ENCODE data around the gene EPHA2. TPM values are rescaled to one million over a fixed set of nuclear protein-coding genes. Genes with fewer than 3 reads are reported as not detected.

EPHA2 gene
- total RNA-seq, 1 donor from 2014 or later: 28.3 TPM

GRCh38 chr1:16080422-16081150 lies 75.3 kb downstream of the EPHA2 start:
- no peaks in the 10 kb centered on the region for H3K36me3 Mint-ChIP-seq (ENCODE audit: insufficient read depth)
- no peaks in the 10 kb centered on the region for H3K9me3 Mint-ChIP-seq (ENCODE audit: low read depth)
- no peak overlapping the region for H3K27ac Mint-ChIP-seq
- no peak overlapping the region for H3K4me3 Mint-ChIP-seq (ENCODE audit: low read depth)
- no peak for TF ChIP-seq CTCF (IDR thresholded peaks at IDR 0.05; ENCODE audit: unreplicated experiment)
- no peak for DNase-seq (ENCODE audit: low spot score, unreplicated experiment)
- peaks cover 2% of the 10 kb centered on the region for H3K4me1 Mint-ChIP-seq (ENCODE audit: low read depth)
- H3K27me3 Mint-ChIP-seq: peaks cover 5% of the 10 kb centered on the region

GRCh38 chr1:16078925-16079656 lies 76.8 kb downstream of the EPHA2 start:
- peak; percentile 76 for DNase-seq (ENCODE audit: low spot score, unreplicated experiment)
- peak overlapping the region; percentile 63 for H3K27ac Mint-ChIP-seq
- H3K36me3 Mint-ChIP-seq (ENCODE audit: insufficient read depth): no peaks in the 10 kb centered on the region
- peaks cover 3% of the 10 kb centered on the region for H3K4me1 Mint-ChIP-seq (ENCODE audit: low read depth)
- peaks cover 10% of the 10 kb centered on the region for H3K27me3 Mint-ChIP-seq
- H3K4me3 Mint-ChIP-seq (ENCODE audit: low read depth): no peak overlapping the region
- no peaks in the 10 kb centered on the region for H3K9me3 Mint-ChIP-seq (ENCODE audit: low read depth)
- TF ChIP-seq CTCF (IDR thresholded peaks at IDR 0.05; ENCODE audit: unreplicated experiment): peak; percentile 92

GRCh38 chr1:16077406-16078245 lies 78.2 kb downstream of the EPHA2 start:
- no peak for TF ChIP-seq CTCF (IDR thresholded peaks at IDR 0.05; ENCODE audit: unreplicated experiment)
- no peak for DNase-seq (ENCODE audit: low spot score, unreplicated experiment)
- Mint-ChIP-seq H3K4me1 (ENCODE audit: low read depth) (peaks cover 7% of the 10 kb centered on the region), H3K9me3 (ENCODE audit: low read depth) (no peaks in the 10 kb centered on the region), H3K4me3 (ENCODE audit: low read depth) (no peak overlapping the region), H3K36me3 (ENCODE audit: insufficient read depth) (no peaks in the 10 kb centered on the region), H3K27ac (no peak overlapping the region), H3K27me3 (peaks cover 15% of the 10 kb centered on the region)

GRCh38 chr1:16076865-16077238 lies 79.0 kb downstream of the EPHA2 start:
- Mint-ChIP-seq H3K27ac (no peak overlapping the region), H3K36me3 (ENCODE audit: insufficient read depth) (no peaks in the 10 kb centered on the region), H3K4me3 (ENCODE audit: low read depth) (no peak overlapping the region), H3K4me1 (ENCODE audit: low read depth) (peaks cover 7% of the 10 kb centered on the region), H3K27me3 (peaks cover 19% of the 10 kb centered on the region), H3K9me3 (ENCODE audit: low read depth) (no peaks in the 10 kb centered on the region)
- DNase-seq (ENCODE audit: low spot score, unreplicated experiment): no peak
- no peak for TF ChIP-seq CTCF (IDR thresholded peaks at IDR 0.05; ENCODE audit: unreplicated experiment)

Measured in progenitor cell of endocrine pancreas (in vitro differentiated cells).